ENCODE measurements around the gene TENT4A. TPM values are rescaled to one million over a fixed set of nuclear protein-coding genes. Genes with fewer than 3 reads are reported as not detected.

Gene TENT4A
- total RNA-seq, 6 experiments from 2014 or later: 8.5 to 23.1 (median 13.2) TPM

GRCh38 chr5:6730407-6730806, 17.2 kb downstream of the TENT4A start:
- H3K4me3 ChIP-seq: no peak overlapping the region
- H3K36me3 ChIP-seq: no peaks in the 10 kb centered on the region
- DNase-seq: no peak
- peak overlapping the region in 1 of 3 donors; percentile 1 for H3K27ac ChIP-seq
- 37% methylated on average over 6 of the region's 8 CpGs for WGBS (ENCODE audit: insufficient coverage, low coverage, low lambda C conversion rate, missing lambda C conversion rate)
- H3K4me1 ChIP-seq: peaks cover 0 to 57% (median 25%) of the 10 kb centered on the region in 4 donors
- no peaks in the 10 kb centered on the region for H3K9me3 ChIP-seq
- TF ChIP-seq POLR2A (IDR thresholded peaks at IDR 0.05) (no peak), CTCF (IDR thresholded peaks at IDR 0.05) (no peak)
- ATAC-seq: peak; percentile 16 to 29 (median 24)
- intact Hi-C loops (cut with DNase I): no loop called here
- no peaks in the 10 kb centered on the region for H3K27me3 ChIP-seq

GRCh38 chr5:6730807-6731206, 17.6 kb downstream of the TENT4A start:
- H3K4me1 ChIP-seq: peaks cover 0 to 61% (median 26%) of the 10 kb centered on the region in 4 donors

GRCh38 chr5:6731465-6732237, 18.4 kb downstream of the TENT4A start:
- ATAC-seq: peak; percentile 3 to 47 (median 20)
- Histone ChIP-seq H3K9me3 (no peaks in the 10 kb centered on the region), H3K27me3 (no peaks in the 10 kb centered on the region), H3K4me3 (no peak overlapping the region), H3K27ac (peak overlapping the region; percentile 36 to 67 (median 63)), H3K36me3 (no peaks in the 10 kb centered on the region), H3K4me1 (peaks cover 0 to 69% (median 31%) of the 10 kb centered on the region in 4 donors)
- intact Hi-C loops (cut with DNase I): no loop called here
- 35% methylated on average over 7 of the region's 7 CpGs for WGBS (ENCODE audit: insufficient coverage, low coverage, low lambda C conversion rate, missing lambda C conversion rate)
- no peak for DNase-seq
- TF ChIP-seq POLR2A (IDR thresholded peaks at IDR 0.05) (no peak), CTCF (IDR thresholded peaks at IDR 0.05) (no peak)

More at GRCh38 chr5:6730807-6731206, 17.6 kb downstream of the TENT4A start:
- intact Hi-C loops (cut with DNase I): no loop called here
- WGBS (ENCODE audit: insufficient coverage, low coverage, low lambda C conversion rate, missing lambda C conversion rate): 30% methylated on average over 3 of the region's 3 CpGs
- no peaks in the 10 kb centered on the region for H3K27me3 ChIP-seq
- H3K36me3 ChIP-seq: no peaks in the 10 kb centered on the region
- ATAC-seq: peak in 2 of 4 donors; percentile 59 to 65
- H3K4me3 ChIP-seq: no peak overlapping the region
- no peak for DNase-seq
- no peaks in the 10 kb centered on the region for H3K9me3 ChIP-seq
- TF ChIP-seq POLR2A (IDR thresholded peaks at IDR 0.05) (no peak), CTCF (IDR thresholded peaks at IDR 0.05) (no peak)
- H3K27ac ChIP-seq: peak overlapping the region in 2 of 3 donors; percentile 63 to 67

- no peaks in the 10 kb centered on the region for H3K9me3 ChIP-seq
- H3K27ac ChIP-seq: peak overlapping the region; percentile 36 to 67 (median 63)
- no peaks in the 10 kb centered on the region for H3K36me3 ChIP-seq
- no peak for DNase-seq
- ATAC-seq: peak in 2 of 4 donors; percentile 29 to 31
- intact Hi-C loops (cut with DNase I): no loop called here
- TF ChIP-seq CTCF (IDR thresholded peaks at IDR 0.05): no peak
- no peak for TF ChIP-seq POLR2A (IDR thresholded peaks at IDR 0.05)
- H3K27me3 ChIP-seq: no peaks in the 10 kb centered on the region
- H3K4me1 ChIP-seq: peaks cover 0 to 74% (median 38%) of the 10 kb centered on the region in 4 donors
- 62% methylated on average over 12 of the region's 13 CpGs for WGBS (ENCODE audit: insufficient coverage, low coverage, low lambda C conversion rate, missing lambda C conversion rate)
- no peak overlapping the region for H3K4me3 ChIP-seq
Observed at GRCh38 chr5:6732634-6733410, 19.6 kb downstream of the TENT4A start.

All from right lobe of liver (tissue), 6 donors.